Kidney epithelial cell (primary cell): ENCODE data around the gene GALNT17. TPM values are rescaled to one million over a fixed set of nuclear protein-coding genes. Genes with fewer than 3 reads are reported as not detected.

Source experiments
- DNase-seq: peaks from one replicate; pipeline ENCODE4 v3.0.0-alpha.2; 2010; ENCODE audit warnings: low read depth
- H3K27me3 ChIP-seq: 2 replicates; pipeline ENCODE4 v1.6.0; 2011; ENCODE audit warnings: low read length; ENCODE audit not compliant: control insufficient read depth, insufficient read depth
- H3K36me3 ChIP-seq: 2 replicates; pipeline ENCODE4 v1.5.1; 2011; ENCODE audit warnings: low read length; ENCODE audit not compliant: control insufficient read depth, insufficient read depth
- H3K4me3 ChIP-seq: 2 replicates; pipeline ENCODE4 v1.5.1; 2011; ENCODE audit warnings: low read depth, mild to moderate bottlenecking, control low read depth, low read length
- CTCF ChIP-seq: IDR thresholded peaks from 2 replicates; pipeline ENCODE4 v1.5.1; 2011; ENCODE audit warnings: mild to moderate bottlenecking, moderate library complexity, low read length, control low read depth, inconsistent platforms; ENCODE audit not compliant: insufficient read depth, poor library complexity, severe bottlenecking
- total RNA-seq: library from RNA; depleted of rRNA; stranded (reverse); fragments of >200 nt; gene quantifications from 2 replicates; pipeline ENCODE4 v1.2.3, GENCODE V29; 2015

GALNT17 gene
- total RNA-seq, 1 donor from 2014 or later, result 3.3 TPM

- no peaks in the 10 kb centered on the region for H3K36me3 ChIP-seq
- no peak overlapping the region for H3K4me3 ChIP-seq
- H3K27me3 ChIP-seq, result no peaks in the 10 kb centered on the region
- DNase-seq, result no peak
- no peak for TF ChIP-seq CTCF
Measured at GRCh38 chr7:71377062-71377461, 245.1 kb downstream of the GALNT17 start.

- TF ChIP-seq CTCF, result no peak
- Histone ChIP-seq H3K27me3 (no peaks in the 10 kb centered on the region), H3K36me3 (no peaks in the 10 kb centered on the region), H3K4me3 (no peak overlapping the region)
- no peak for DNase-seq
Measured at GRCh38 chr7:71377469-71377868, 245.5 kb downstream of the GALNT17 start.

- H3K27me3 ChIP-seq, result no peaks in the 10 kb centered on the region
- no peak overlapping the region for H3K4me3 ChIP-seq
- DNase-seq, result no peak
- TF ChIP-seq CTCF, result no peak
- no peaks in the 10 kb centered on the region for H3K36me3 ChIP-seq
Measured at GRCh38 chr7:71384094-71384493, 252.2 kb downstream of the GALNT17 start.

- no peak overlapping the region for H3K4me3 ChIP-seq
- H3K36me3 ChIP-seq, result no peaks in the 10 kb centered on the region
- DNase-seq, result no peak
- no peak for TF ChIP-seq CTCF
- H3K27me3 ChIP-seq, result no peaks in the 10 kb centered on the region
Measured at GRCh38 chr7:71385330-71385729, 253.4 kb downstream of the GALNT17 start.

- no peak for DNase-seq
- no peaks in the 10 kb centered on the region for H3K27me3 ChIP-seq
- no peak for TF ChIP-seq CTCF
- no peak overlapping the region for H3K4me3 ChIP-seq
- H3K36me3 ChIP-seq, result no peaks in the 10 kb centered on the region
Measured at GRCh38 chr7:71386152-71386785, 254.3 kb downstream of the GALNT17 start.

GRCh38 chr7:71388181-71388580 is 256.2 kb downstream of the GALNT17 start:
- no peak overlapping the region for H3K4me3 ChIP-seq
- no peaks in the 10 kb centered on the region for H3K27me3 ChIP-seq
- H3K36me3 ChIP-seq, result no peaks in the 10 kb centered on the region
- DNase-seq, result no peak
- no peak for TF ChIP-seq CTCF
